GM12892 (cell line): ENCODE results near the gene GRAMD1A.

ENCODE experiments used
- POLR2A ChIP-seq: IDR thresholded peaks from 2 replicates; pipeline ENCODE4 v1.6.1; 2011; ENCODE audit warnings: low read depth, low read length, control low read depth
- POLR2AphosphoS5 ChIP-seq: IDR thresholded peaks from 2 replicates; pipeline ENCODE4 v1.6.1; 2011; ENCODE audit warnings: low read depth, low read length, control low read depth
- TAF1 ChIP-seq: IDR thresholded peaks from 2 replicates; pipeline ENCODE4 v1.6.1; 2011; ENCODE audit warnings: low read depth, mild to moderate bottlenecking, control low read depth, low read length, borderline replicate concordance

- TF ChIP-seq POLR2AphosphoS5 = no peak; the same call in 1 of the 2 replicates
- no peak for TF ChIP-seq POLR2A
- TF ChIP-seq TAF1 = no peak
These were observed 14.0 kb downstream of the GRAMD1A start for GRCh38 chr19:35013820-35014754.
